OCI-LY7 (cell line): ENCODE results near the gene SAPCD1.

Experiments
- EZH2phosphoT487 ChIP-seq: fragments of 200-600 bp; sonication (generic); IDR thresholded peaks from 2 replicates; pipeline ENCODE4 v1.6.1; 2018; ENCODE audit warnings: low read depth, borderline replicate concordance, mild to moderate bottlenecking, mixed run types, antibody characterized with exemption, low read length, moderate library complexity, mixed read lengths
- TF ChIP-seq, protein P1 (sequence below): fragments of 200-600 bp; sonication (generic); conservative IDR thresholded peaks from 2 replicates; pipeline ENCODE4 v1.5.1; 2014; ENCODE audit warnings: mild to moderate bottlenecking, antibody characterized with exemption, low read length, moderate library complexity, mixed read lengths

DNA sequence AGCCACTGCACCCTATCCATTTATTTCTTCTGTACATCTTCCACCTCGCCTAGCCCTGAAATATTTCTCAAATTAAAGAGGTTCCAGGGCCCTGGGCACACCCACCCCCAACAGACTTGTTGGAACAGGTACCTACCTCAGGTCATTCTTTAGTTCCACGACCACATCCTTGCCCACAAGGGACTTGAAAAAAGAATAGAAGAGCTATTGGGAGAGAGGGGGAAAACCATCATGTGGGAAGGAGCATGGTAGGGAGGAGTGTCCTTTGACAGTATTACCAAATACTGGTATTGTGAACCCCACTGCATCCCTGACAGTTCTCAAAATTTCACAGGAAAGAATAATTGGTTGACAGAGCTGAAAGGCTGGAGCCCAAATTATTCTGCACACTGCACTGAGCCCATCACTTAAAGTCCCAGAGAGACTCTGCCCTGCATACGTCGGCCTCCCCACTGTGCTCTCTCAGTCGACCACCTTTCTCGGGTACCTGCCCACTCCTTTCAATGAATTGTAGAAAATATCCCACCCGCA lies 43.5 kb downstream of the SAPCD1 start:
- TF ChIP-seq, protein P1, sequence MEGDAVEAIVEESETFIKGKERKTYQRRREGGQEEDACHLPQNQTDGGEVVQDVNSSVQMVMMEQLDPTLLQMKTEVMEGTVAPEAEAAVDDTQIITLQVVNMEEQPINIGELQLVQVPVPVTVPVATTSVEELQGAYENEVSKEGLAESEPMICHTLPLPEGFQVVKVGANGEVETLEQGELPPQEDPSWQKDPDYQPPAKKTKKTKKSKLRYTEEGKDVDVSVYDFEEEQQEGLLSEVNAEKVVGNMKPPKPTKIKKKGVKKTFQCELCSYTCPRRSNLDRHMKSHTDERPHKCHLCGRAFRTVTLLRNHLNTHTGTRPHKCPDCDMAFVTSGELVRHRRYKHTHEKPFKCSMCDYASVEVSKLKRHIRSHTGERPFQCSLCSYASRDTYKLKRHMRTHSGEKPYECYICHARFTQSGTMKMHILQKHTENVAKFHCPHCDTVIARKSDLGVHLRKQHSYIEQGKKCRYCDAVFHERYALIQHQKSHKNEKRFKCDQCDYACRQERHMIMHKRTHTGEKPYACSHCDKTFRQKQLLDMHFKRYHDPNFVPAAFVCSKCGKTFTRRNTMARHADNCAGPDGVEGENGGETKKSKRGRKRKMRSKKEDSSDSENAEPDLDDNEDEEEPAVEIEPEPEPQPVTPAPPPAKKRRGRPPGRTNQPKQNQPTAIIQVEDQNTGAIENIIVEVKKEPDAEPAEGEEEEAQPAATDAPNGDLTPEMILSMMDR: no peak
- no peak for TF ChIP-seq EZH2phosphoT487
